GM11168 (cell line): ENCODE data around the gene CDK2.

ENCODE experiments used
- in situ Hi-C: fragments of 300-500 bp; cut with MboI; formaldehyde crosslinking; loops from one replicate; pipeline ENCODE4 v1.12.0; 2022; ENCODE audit warnings: low sequenced_read_pairs; ENCODE audit not compliant: unreplicated experiment

Gene CDK2

DNA sequence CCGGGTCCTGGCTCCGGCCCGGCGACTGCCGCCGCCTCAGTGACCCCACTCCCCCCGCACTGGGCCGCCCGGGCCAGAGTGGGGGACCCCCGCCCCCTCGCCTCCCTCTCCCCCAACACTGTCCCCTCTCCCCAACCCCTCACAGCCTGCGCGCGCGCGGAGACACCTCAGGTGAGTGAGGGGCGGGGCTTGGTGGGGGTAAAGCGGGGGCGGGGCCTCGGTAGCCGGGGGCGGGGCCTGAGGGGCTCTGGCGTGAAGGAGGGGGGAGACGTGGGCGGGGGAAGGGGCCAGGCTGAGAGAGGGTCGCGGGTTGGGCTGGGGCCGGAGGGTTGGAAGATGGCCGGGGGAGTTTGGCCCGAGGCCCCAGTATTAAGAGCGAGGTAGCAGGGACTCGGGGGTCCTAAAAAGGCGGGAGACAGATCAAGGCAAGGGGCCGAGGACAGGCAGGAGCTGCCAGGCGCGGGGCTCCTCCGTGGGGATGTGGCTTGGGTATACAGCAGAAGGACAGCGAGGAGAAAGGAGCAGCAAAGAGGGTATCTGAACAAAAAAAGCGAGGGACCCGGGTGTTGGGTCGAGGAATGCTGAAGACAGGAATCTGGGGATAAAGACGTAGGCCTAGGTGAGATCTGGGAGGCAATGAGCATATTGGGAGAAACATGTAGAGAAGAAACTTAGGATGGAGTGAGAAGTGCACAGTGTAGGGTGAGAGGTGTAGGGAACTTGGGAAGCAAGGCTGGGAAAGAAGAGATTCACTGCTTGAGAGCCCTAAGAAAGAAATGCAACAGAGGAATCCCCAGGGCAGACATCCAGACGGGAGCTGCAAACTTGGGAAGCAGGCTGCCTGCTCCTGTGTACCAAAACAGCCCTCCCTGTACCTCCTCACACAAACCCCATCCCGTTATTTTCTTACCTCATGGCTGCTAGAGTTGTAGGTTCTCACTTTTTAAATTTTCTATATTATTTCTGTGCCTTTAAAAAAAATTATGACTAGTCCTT, 41.2 kb downstream of the CDK2 start:
- in situ Hi-C loops: no loop called here

DNA sequence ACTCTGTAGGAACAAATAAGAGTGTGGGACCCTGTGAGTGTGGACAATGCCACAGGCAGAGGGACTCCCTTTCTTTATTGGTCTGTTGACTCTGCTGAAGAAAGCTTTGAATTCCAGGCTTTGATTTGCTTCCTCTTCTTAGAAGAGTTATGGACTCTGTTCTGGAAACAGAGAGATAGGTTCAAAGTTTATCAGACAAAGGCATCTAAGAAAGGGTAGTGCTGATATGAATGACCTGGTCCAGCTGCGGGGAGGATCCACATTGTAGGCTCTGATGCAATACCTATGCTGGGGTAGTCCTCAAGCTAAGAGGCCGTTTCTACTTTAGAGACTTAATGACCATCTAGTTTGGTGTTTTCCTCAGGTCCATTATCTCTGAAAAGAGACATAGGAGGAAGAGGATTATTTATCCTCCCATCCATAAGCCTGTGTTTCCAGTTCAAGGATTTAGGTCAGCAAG, 43.5 kb downstream of the CDK2 start:
- in situ Hi-C loops: no loop called here

DNA sequence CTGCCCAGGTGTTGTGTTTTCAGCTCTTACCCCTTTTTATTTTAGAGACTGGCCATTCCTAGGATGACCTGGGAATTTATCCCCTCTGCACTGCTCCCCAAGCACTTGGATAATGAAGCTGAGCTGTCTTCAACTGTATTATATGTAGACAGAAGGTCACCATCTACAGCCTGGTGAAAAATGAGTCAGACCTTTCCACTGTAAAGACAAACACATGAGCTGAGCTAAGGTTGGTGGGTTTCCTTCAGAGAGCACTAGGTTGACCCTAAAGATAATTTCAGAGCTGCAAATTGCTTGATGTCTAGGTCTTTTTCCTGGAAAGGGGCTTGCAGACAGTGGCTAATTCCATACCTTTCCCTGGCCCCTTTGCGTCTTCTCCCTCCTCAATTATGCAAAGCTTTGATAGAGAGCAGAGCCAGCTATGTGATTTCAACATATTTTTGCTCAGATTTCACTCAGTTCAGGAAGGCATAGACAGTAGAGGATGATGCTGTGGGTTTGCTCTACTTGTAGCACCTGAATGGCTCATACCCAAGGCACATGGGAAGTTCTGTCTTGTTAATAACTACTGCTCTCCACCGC, 45.0 kb downstream of the CDK2 start:
- in situ Hi-C loops: no loop called here

DNA sequence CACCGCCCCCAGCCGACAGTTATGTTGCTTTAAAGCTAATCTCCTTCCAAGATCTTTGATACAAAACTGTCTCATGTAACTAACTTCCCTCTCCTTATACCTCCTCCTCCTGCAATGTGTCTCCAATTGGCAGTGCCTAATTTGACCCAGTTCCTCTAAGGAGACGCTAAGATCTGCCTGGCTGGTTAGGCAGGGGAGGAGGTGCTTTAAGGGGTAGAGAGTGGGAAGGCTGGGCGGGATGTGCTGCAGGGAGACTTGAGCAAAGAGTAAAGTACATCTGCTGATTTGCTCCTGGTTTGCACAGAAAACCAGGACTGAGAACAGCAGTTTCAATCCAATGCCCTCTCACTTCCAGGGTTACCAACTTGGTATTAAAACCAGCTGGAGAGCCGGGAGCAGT, 46.9 kb downstream of the CDK2 start:
- in situ Hi-C loops: no loop called here

DNA sequence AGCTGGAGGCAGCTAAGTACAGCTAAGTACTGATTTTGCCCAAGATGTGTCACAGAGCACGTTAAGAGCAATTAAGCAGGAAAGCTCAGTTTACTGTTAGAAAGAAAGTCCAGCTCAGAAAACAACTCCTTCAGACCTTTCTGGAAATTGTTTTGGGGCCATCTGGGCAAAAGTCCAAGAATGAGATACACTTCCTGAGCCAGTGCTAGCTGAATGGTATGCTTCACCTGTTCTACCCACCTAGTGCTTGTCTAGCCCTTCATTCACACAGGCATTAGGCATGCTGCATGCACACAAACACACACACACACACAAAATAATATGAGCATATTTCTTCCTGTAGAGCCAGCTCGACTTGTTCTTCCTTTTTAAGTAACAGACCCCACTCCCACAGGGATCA, 47.6 kb downstream of the CDK2 start:
- in situ Hi-C loops: no loop called here

DNA sequence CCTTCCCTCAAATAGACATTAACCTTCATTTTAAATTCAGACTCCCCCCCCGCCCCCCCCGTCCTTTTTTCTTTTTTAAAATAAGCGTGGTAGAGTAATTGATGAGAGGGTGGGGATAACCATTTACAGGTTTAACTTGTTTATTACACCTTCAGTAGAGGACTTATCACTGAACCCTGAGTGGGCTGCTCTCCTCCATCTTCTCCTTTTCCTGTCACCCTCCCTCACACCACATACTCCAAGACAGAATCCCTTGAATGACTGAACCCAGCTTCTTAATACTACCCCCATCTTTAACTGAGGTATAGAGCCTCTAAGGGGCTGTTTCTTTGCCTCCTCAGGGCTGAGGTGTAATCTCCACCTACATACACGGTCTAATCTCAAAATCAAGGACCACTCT, 50.6 kb downstream of the CDK2 start:
- in situ Hi-C loops: no loop called here

DNA sequence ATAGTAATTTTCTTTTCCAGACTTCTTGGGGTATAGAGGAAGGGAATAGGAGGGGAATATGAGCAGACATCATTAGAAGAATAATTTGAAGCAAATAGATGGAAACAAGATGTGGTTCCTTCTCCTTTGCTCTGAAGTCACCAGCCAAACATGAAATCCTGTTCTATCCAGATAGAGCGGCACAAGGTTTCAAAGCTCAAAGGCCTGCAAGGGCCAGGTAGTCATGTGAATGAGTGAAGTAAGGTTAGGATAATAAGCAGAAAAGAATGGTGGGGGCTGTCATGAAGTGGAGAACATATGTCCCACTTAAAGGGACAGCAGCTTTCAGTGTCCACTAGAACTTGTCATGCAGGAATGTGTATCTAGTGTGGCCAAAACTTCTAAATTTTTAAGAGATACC, 51.7 kb downstream of the CDK2 start:
- in situ Hi-C loops: no loop called here

DNA sequence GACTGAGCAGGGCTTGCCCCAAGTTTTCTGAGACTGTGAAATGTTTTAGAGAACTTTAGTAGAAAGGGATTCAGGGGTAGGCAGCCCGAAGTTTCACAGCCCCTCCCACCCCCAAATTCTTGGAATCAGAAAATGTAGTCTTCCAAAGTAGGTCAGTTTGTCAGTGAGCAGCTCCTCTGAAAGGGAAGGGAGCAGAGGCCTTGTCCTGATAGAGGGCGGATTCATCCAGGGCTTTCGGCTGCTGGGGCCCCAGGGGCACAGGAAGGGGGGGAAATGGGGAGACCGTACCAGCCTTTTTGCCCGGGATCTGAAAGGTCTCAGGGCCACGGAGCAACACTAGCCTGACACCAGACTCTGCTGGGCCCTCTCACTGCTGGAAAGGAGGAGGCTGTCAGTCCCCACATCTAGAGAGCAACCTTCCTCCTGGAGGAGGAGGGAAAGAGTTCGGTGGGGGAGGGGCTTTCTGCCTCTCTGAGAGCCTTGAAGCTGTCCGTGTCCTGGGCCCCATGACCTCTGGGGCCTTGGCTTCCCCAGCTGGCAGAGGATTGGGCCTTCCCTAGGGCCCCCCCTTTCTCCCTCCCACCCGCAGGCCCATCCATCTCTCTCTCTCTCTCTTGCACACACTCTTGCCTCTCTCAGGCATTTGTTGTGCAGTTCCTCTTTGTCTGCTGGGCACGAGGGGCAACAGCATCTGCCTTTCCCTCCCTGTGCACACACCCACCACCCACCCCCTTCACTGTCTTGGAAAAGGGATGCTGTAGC, 54.0 kb downstream of the CDK2 start, which contains the start of gene IKZF4:
IKZF4 (plus strand) TSS at position 621 of the 762 bp plus-strand sequence. CDS start 451 bp downstream, outside the sequence.
- in situ Hi-C loops: no loop called here

DNA sequence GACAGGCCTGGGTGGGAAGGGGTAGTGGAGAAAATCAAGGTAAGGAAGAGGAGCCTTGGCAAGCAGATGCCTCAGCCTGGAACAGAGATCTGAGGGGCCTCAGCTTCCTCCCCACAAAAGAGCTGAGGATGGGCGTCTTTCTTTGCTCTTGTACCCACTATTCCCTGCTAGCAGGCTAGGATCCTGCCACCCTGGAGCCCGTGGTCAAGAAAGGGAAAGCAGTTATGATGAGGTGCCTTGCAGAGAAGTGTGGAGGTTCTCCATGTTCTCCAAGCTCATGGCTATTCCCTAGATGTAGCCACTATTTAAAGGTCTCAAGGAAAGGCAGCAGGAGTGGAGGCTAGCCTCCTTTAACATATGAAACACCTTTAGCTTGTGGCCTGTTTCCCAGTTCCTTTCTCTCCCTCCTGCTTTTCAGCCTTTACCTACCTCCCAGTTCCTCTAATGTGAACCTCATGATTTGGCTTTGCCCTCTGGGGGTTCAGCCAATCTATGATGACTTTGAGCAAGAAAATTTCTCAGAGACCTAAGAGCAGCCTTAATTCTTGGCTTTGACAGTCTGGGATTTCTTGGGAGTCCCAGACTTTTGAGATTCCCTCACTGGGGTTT, 55.4 kb downstream of the CDK2 start:
- in situ Hi-C loops: no loop called here
